ENCODE results near the gene IFNAR2.
"Not testable (repeated sequence)": the region's sequence is repeated elsewhere in the genome, so short reads cannot be mapped to it uniquely, and the experiment has no call there.

IFNAR2 gene

GRCh38 chr21:33219300-33219699, 10.4 kb upstream of the IFNAR2 start:
- Histone ChIP-seq H3K9ac (ENCODE audit: low read length) (no peak overlapping the region), H3K27ac (ENCODE audit: low read length) (no peak overlapping the region), H3K9me3 (ENCODE audit: control insufficient read depth, low read depth, low read length) (no peaks in the 10 kb centered on the region), H3K27me3 (ENCODE audit: control insufficient read depth, insufficient read depth, low read length) (no peaks in the 10 kb centered on the region), H3K4me1 (ENCODE audit: control insufficient read depth, low read depth, low read length) (peaks cover 15% of the 10 kb centered on the region), H3K4me3 (ENCODE audit: low read length) (no peak overlapping the region), H3K36me3 (ENCODE audit: control insufficient read depth, low read depth, low read length) (no peaks in the 10 kb centered on the region)

GRCh38 chr21:33219954-33220353, 9.8 kb upstream of the IFNAR2 start:
- no peak overlapping the region for H3K27ac ChIP-seq (ENCODE audit: low read length)

GRCh38 chr21:33225376-33225775, 4.4 kb upstream of the IFNAR2 start:
- not testable (repeated sequence) for H3K9me3 ChIP-seq (ENCODE audit: control insufficient read depth, low read depth, low read length); H3K4me1 ChIP-seq (ENCODE audit: control insufficient read depth, low read depth, low read length); H3K4me3 ChIP-seq (ENCODE audit: low read length); H3K27ac ChIP-seq (ENCODE audit: low read length); H3K27me3 ChIP-seq (ENCODE audit: control insufficient read depth, insufficient read depth, low read length); H3K9ac ChIP-seq (ENCODE audit: low read length); H3K36me3 ChIP-seq (ENCODE audit: control insufficient read depth, low read depth, low read length)

More at GRCh38 chr21:33219954-33220353, 9.8 kb upstream of the IFNAR2 start:
- no peaks in the 10 kb centered on the region for H3K27me3 ChIP-seq (ENCODE audit: control insufficient read depth, insufficient read depth, low read length)
- no peaks in the 10 kb centered on the region for H3K36me3 ChIP-seq (ENCODE audit: control insufficient read depth, low read depth, low read length)
- no peak overlapping the region for H3K4me3 ChIP-seq (ENCODE audit: low read length)
- no peak overlapping the region for H3K9ac ChIP-seq (ENCODE audit: low read length)
- no peaks in the 10 kb centered on the region for H3K9me3 ChIP-seq (ENCODE audit: control insufficient read depth, low read depth, low read length)
- peaks cover 15% of the 10 kb centered on the region for H3K4me1 ChIP-seq (ENCODE audit: control insufficient read depth, low read depth, low read length)

- Histone ChIP-seq H3K27ac (ENCODE audit: low read length) (no peak overlapping the region), H3K4me3 (ENCODE audit: low read length) (no peak overlapping the region), H3K4me1 (ENCODE audit: control insufficient read depth, low read depth, low read length) (peaks cover 20% of the 10 kb centered on the region), H3K27me3 (ENCODE audit: control insufficient read depth, insufficient read depth, low read length) (peaks cover 9% of the 10 kb centered on the region), H3K9ac (ENCODE audit: low read length) (no peak overlapping the region), H3K9me3 (ENCODE audit: control insufficient read depth, low read depth, low read length) (no peaks in the 10 kb centered on the region), H3K36me3 (ENCODE audit: control insufficient read depth, low read depth, low read length) (no peaks in the 10 kb centered on the region)
Measured at GRCh38 chr21:33228455-33228854, 1.3 kb upstream of the IFNAR2 start.

GRCh38 chr21:33229099-33229783, 497 bp upstream of the IFNAR2 start:
- no peaks in the 10 kb centered on the region for H3K9me3 ChIP-seq (ENCODE audit: control insufficient read depth, low read depth, low read length)
- H3K9ac ChIP-seq (ENCODE audit: low read length), result no peak overlapping the region
- peaks cover 21% of the 10 kb centered on the region for H3K4me1 ChIP-seq (ENCODE audit: control insufficient read depth, low read depth, low read length)
- no peak overlapping the region for H3K27ac ChIP-seq (ENCODE audit: low read length)
- H3K4me3 ChIP-seq (ENCODE audit: low read length), result peak overlapping the region; percentile 67
- H3K27me3 ChIP-seq (ENCODE audit: control insufficient read depth, insufficient read depth, low read length), result peaks cover 9% of the 10 kb centered on the region
- no peaks in the 10 kb centered on the region for H3K36me3 ChIP-seq (ENCODE audit: control insufficient read depth, low read depth, low read length)

GRCh38 chr21:33230545-33231324, 997 bp downstream of the IFNAR2 start:
- Histone ChIP-seq H3K4me3 (ENCODE audit: low read length) (peak overlapping the region; percentile 86), H3K27me3 (ENCODE audit: control insufficient read depth, insufficient read depth, low read length) (peaks cover 9% of the 10 kb centered on the region), H3K27ac (ENCODE audit: low read length) (no peak overlapping the region), H3K36me3 (ENCODE audit: control insufficient read depth, low read depth, low read length) (no peaks in the 10 kb centered on the region), H3K9me3 (ENCODE audit: control insufficient read depth, low read depth, low read length) (no peaks in the 10 kb centered on the region), H3K9ac (ENCODE audit: low read length) (peak overlapping the region; percentile 70), H3K4me1 (ENCODE audit: control insufficient read depth, low read depth, low read length) (peaks cover 31% of the 10 kb centered on the region)

- H3K4me1 ChIP-seq (ENCODE audit: control insufficient read depth, low read depth, low read length), result peaks cover 31% of the 10 kb centered on the region
- H3K27me3 ChIP-seq (ENCODE audit: control insufficient read depth, insufficient read depth, low read length), result peaks cover 9% of the 10 kb centered on the region
- H3K9ac ChIP-seq (ENCODE audit: low read length), result peak overlapping the region; percentile 70
- no peak overlapping the region for H3K27ac ChIP-seq (ENCODE audit: low read length)
- peak overlapping the region; percentile 86 for H3K4me3 ChIP-seq (ENCODE audit: low read length)
- H3K9me3 ChIP-seq (ENCODE audit: control insufficient read depth, low read depth, low read length), result no peaks in the 10 kb centered on the region
- H3K36me3 ChIP-seq (ENCODE audit: control insufficient read depth, low read depth, low read length), result no peaks in the 10 kb centered on the region
Measured at GRCh38 chr21:33231526-33231925, 1.8 kb downstream of the IFNAR2 start.

GRCh38 chr21:33232291-33233034, 2.7 kb downstream of the IFNAR2 start:
- Histone ChIP-seq H3K9ac (ENCODE audit: low read length) (no peak overlapping the region), H3K4me3 (ENCODE audit: low read length) (no peak overlapping the region), H3K27ac (ENCODE audit: low read length) (no peak overlapping the region), H3K9me3 (ENCODE audit: control insufficient read depth, low read depth, low read length) (peaks cover under 1% of the 10 kb centered on the region), H3K27me3 (ENCODE audit: control insufficient read depth, insufficient read depth, low read length) (peaks cover 9% of the 10 kb centered on the region), H3K36me3 (ENCODE audit: control insufficient read depth, low read depth, low read length) (no peaks in the 10 kb centered on the region), H3K4me1 (ENCODE audit: control insufficient read depth, low read depth, low read length) (peaks cover 31% of the 10 kb centered on the region)

- peak overlapping the region; percentile 16 for H3K27ac ChIP-seq (ENCODE audit: low read length)
Measured at GRCh38 chr21:33234635-33235520, 5.1 kb downstream of the IFNAR2 start.

GRCh38 chr21:33236013-33236686, 6.4 kb downstream of the IFNAR2 start:
- H3K9ac ChIP-seq (ENCODE audit: low read length), result no peak overlapping the region

More at GRCh38 chr21:33234635-33235520, 5.1 kb downstream of the IFNAR2 start:
- H3K9ac ChIP-seq (ENCODE audit: low read length), result no peak overlapping the region
- H3K4me1 ChIP-seq (ENCODE audit: control insufficient read depth, low read depth, low read length), result peaks cover 27% of the 10 kb centered on the region
- no peaks in the 10 kb centered on the region for H3K36me3 ChIP-seq (ENCODE audit: control insufficient read depth, low read depth, low read length)
- peaks cover 5% of the 10 kb centered on the region for H3K27me3 ChIP-seq (ENCODE audit: control insufficient read depth, insufficient read depth, low read length)
- H3K4me3 ChIP-seq (ENCODE audit: low read length), result no peak overlapping the region
- peaks cover 23% of the 10 kb centered on the region for H3K9me3 ChIP-seq (ENCODE audit: control insufficient read depth, low read depth, low read length)

More at GRCh38 chr21:33236013-33236686, 6.4 kb downstream of the IFNAR2 start:
- H3K4me1 ChIP-seq (ENCODE audit: control insufficient read depth, low read depth, low read length), result peaks cover 25% of the 10 kb centered on the region
- H3K36me3 ChIP-seq (ENCODE audit: control insufficient read depth, low read depth, low read length), result no peaks in the 10 kb centered on the region
- H3K27me3 ChIP-seq (ENCODE audit: control insufficient read depth, insufficient read depth, low read length), result peaks cover 3% of the 10 kb centered on the region
- H3K4me3 ChIP-seq (ENCODE audit: low read length), result no peak overlapping the region
- H3K27ac ChIP-seq (ENCODE audit: low read length), result no peak overlapping the region
- peaks cover 29% of the 10 kb centered on the region for H3K9me3 ChIP-seq (ENCODE audit: control insufficient read depth, low read depth, low read length)
